Stimulated activated naive CD8-positive, alpha-beta T cell treated with anti-CD3 and anti-CD28 coated beads, Interleukin-15, Interleukin-2, amounts not matched to agents 100 U/mL and 50 U/mL, for 24 hours (primary cell): Measurements from ENCODE around the gene TNFAIP6.

Source experiments
- ATAC-seq: fragments of 150-1000 bp; cut with Tn5 transposase; one replicate; pipeline ENCODE4 v1.10.0; 2021
- DNase-seq: peaks from one replicate; pipeline ENCODE4 v3.0.0; 2021

TNFAIP6 gene

DNA sequence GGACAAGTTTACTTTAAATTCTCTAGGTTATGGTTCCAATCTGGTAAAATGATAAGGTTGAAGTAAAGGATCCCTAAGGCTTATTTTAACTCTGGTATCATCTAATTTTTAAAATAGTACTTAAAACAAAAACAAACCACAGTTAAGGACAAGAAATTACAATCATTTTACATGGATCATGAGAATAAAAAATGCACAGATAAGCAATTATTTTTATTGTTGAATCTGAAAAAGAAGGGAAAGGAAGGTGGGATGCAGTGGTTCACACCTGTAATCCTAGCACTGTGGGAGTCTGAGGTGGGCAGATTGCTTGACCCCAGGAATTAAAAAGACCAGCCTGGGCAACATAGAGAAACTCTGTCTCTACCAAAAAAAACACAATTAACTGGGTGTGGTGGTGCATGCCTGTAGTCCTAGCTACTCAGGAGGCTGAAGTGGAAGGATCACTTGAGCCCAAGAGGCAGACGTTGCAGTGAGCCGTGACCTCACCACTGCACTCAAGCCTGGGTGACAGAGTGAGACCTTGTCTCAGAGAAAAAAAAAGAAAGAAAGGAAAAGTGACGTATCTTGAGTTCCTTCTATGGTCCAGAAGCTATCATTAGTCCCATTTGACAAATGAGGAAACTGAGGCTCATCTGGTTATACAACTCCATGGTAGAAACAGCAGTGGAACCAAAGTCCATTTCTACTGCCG, 2.5 kb downstream of the TNFAIP6 start:
- ATAC-seq (no peak), DNase-seq (no peak)

DNA sequence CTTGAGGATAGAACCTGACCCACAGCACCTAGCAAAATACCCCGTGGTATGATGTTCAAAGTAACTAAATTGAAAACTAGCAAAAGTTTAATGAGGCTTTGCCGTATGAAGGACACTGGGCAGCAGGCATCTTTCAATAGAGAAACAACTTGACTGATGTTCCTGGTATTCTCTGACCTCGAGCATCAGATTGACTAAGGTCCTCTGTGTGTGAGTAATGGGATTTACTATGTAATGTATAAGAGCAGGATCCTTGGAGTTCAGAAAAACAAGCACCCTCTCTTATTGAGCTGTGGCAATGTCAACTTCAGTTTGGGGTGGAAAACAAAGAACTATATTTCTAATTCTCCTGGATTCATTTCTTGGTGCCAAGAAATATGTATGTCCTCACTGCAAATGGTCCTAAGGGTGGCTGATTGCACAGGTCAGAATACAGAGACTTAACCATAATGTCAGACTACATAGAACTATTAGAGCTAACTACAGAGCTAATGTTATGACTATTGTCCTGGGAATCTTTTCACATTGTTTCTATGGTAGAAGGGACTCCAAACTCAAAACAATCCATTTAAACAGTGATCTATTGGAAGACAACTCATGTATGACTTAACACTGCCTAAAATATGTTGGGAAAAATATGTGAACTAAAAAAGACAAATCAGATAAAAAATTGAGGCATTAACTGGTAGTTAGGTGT, 4.4 kb downstream of the TNFAIP6 start:
- no peak for ATAC-seq
- DNase-seq = no peak

GRCh38 chr2:151363709-151364108, 6.3 kb downstream of the TNFAIP6 start:
- DNase-seq = no peak
- ATAC-seq = no peak

DNA sequence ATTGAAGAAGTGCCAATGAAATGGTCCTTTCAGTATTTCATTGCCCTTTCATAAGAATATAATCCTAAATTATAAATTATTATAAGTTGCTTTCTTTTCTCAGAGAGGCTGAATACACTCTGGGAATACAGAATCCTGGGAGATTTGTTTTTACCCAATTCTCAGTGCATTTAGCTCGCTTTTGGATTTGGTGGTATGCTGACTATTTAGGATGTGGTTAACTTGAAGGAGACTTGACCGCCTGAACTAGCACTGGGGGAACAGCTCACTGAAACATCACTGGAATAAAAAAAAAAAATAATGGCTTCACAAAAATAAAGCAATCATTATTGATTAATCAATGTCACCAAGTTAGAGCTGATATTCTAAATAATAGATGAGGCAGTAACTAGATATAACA, 10.2 kb downstream of the TNFAIP6 start:
- no peak for DNase-seq
- ATAC-seq = no peak

DNA sequence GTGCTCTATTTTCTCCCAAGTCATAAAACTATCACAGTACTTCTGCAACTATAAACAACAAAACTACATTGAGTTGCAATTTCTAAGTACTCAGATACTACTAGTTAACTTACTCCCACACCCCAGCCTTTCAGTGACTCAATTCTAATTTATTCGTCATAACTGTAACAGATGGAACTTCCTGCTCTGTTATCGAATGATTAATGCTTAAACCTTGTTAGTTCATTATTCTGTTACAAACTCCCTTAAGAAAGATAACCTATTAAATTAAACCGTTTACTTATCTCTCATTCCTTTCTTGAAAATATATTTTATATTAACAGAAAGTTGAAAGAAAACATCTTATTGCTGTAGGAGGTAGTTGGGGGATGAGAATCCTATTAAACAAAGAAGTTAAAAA, 17.0 kb downstream of the TNFAIP6 start:
- peak; percentile 32 for ATAC-seq
- no peak for DNase-seq

DNA sequence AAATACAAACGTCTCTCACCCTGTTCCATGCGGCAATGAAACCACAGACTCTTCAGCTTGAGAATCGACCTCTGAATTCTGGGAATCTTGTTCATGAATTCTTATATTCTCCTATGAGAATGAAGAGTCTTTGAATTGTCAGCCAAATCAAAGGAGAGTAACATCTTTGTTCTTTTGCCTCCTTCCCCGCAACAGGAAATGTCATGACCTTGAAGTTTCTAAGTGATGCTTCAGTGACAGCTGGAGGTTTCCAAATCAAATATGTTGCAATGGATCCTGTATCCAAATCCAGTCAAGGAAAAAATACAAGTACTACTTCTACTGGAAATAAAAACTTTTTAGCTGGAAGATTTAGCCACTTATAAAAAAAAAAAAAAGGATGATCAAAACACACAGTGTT, 21.8 kb downstream of the TNFAIP6 start:
- no peak for DNase-seq

GRCh38 chr2:151380580-151381235, 23.3 kb downstream of the TNFAIP6 start:
- no peak for DNase-seq
- ATAC-seq = no peak

More for the DNA sequence above, 21.8 kb downstream of the TNFAIP6 start:
- ATAC-seq = no peak

DNA sequence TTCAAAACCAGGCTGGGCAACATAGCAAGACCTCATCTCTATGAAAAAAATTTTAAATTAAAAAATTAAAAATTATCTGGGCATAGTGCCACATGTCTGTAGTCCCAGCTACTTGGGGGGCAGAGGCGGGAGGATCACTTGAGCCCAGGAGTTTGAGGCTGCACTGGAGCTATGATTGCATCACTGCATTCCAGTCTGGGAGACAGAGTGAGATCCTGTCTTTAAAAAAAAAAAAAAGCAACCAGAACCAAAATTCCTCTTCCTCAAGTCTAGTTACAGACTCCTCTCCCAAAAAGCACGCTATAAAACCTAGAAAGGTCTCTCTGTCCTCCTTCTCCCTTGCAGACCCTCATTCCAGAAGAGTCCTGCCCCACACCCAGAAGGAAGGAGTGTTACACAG, 23.9 kb downstream of the TNFAIP6 start:
- no peak for DNase-seq
- ATAC-seq = no peak

DNA sequence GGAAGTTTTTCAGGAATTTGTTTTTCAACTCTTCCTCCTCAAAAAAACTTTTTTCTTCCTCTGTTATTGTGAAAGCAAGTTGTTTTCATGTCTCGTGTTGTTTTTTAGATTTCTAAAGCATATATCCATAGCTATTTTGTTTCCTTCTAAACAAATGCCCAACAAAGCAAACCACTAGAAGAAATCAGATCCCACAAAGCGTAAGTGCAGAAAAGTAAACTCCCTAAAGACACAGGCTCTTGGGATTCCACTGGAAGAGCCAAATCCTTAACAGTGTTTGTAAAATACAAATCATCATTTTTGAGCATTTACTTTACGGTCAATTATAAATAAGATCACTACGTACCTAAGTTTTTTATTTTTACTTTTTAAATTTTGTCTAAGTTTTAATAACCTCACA, 30.6 kb downstream of the TNFAIP6 start:
- DNase-seq (no peak), ATAC-seq (no peak)

GRCh38 chr2:151391436-151391835, 34.0 kb downstream of the TNFAIP6 start:
- no peak for DNase-seq
- no peak for ATAC-seq

- DNase-seq (no peak), ATAC-seq (no peak)
Observed at GRCh38 chr2:151394509-151394908, 37.1 kb downstream of the TNFAIP6 start.

DNA sequence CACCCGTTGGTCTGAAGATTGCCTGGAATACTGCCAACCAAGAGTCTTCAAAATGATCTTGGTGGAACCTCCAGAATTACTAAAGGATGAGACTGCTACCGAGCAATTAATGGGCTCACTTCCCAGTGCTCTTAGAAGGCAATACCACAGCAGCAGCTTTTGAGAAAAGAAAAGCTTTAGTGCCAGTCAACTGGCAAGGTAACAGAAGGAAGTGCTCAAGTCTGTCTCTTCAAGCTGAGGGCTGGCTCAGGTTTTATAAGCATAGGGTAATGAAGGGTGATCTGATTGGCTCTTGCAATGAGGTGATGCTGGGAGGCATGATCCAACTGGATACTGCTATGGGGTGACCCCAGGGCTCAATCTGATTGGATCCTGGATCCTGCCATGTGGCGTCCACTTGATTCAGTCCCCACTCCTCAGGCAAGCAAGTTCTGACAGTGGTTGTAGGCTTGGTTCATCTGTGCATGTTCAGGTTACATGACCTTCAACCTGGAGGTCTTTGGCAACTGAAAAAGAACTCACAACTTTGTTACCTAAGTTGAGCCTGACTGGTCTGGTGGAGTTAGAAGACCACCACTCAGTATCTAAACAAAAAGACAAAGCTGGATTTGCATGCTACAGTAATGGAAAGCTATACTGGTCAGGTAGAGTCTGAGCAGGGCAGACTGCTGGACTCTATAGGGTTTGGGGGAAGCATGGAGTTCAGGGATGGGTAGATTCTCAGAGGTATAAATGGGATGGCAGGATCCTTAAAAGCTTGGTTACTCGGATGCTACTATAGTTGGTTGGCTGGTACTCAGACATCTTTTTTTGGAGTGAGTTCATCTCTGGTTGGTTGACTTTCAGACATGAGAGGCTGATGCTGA, 38.4 kb downstream of the TNFAIP6 start:
- DNase-seq (no peak), ATAC-seq (peak; percentile 40)

DNA sequence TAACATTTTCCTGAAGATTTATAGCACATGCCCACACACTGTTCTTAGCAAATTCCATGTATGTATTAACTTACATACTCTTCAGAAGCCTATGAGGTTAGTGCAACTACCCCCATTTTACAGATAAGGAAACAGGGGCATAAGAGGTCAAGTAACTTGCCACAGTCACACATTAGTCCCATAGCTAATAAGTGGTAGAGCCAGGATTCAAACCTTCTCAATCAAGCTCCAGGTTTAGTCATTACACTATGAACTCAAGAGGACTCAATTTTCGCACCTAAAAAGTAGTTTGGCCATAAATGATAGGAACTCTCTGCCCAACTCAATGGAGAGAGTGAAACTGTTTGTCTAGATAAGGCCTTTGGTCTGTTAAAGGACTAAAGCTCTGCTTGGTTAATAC, 42.6 kb downstream of the TNFAIP6 start:
- DNase-seq (no peak), ATAC-seq (no peak)

DNA sequence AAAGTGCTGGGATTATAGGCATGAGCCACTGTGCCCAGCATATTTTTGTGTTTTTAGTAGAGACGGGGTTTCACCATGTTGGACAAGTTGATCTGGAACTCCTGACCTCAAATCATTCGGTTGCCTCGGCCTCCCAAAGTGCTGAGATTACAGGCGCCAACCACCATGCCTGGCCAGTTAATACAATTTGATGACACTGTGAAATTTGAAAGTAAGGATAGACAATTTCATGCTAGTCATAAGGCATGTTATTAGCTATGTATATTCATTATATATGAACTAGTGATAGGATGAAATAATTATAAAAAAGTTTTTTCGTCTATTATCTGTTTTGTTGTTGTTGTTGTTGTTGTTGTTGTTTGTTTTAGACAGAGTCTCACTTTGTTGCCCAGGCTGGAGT, 43.8 kb downstream of the TNFAIP6 start:
- DNase-seq (no peak), ATAC-seq (no peak)

DNA sequence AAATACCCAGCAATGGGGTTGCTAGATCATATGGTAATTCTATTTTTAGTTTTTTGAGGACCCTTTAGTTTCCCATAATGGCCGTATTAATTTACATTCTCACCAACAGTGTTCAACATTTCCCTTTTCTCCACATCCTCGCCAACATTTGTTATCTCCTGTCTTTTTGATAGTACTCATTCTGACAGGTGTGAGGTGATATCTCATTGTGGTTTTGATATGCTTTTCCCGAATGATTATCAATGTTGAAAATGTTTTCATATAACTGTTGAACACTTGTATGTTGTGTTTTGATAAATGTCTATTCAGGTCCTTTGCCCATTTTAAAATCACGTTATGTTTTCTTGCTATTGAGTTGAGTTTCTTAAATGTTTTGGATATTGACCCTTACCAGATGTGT, 46.5 kb downstream of the TNFAIP6 start:
- ATAC-seq = no peak
- no peak for DNase-seq

DNA sequence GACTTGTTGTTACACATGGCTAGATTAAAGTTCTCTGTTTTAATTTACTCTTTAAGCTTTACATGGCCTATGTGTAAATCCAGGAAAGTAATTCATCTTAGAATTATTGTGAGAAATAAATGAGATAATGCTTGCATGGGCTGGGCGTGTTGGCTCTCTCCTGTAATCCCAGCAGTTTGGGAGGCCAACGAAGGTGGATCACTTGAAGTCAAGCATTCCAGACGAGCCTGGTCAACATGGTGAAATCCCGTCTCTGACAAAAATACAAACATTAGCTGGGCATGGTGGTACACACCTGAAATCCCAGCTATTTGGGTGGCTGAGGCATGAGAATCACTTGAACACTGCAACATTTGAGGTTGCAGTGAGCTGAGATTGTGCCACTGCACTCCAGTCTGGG, 48.0 kb downstream of the TNFAIP6 start:
- DNase-seq = no peak

GRCh38 chr2:151407281-151407680, 49.9 kb downstream of the TNFAIP6 start:
- no peak for ATAC-seq
- DNase-seq = no peak

More for the DNA sequence above, 48.0 kb downstream of the TNFAIP6 start:
- no peak for ATAC-seq

- DNase-seq (peak; percentile 6), ATAC-seq (no peak)
Observed at GRCh38 chr2:151408788-151409600, 51.6 kb downstream of the TNFAIP6 start.

- ATAC-seq = peak; percentile 95
- peak; percentile 85 for DNase-seq
Observed at GRCh38 chr2:151409601-151410484, 52.5 kb downstream of the TNFAIP6 start, which contains the start of gene RIF1. TSS of gene RIF1 (plus strand) at chr2:151409902. CDS start at chr2:151410424, 522 bp downstream.

- peak; percentile 30 for ATAC-seq
- DNase-seq = peak; percentile 46
Observed at GRCh38 chr2:151410485-151410834, 53.1 kb downstream of the TNFAIP6 start.
